Loucy (cell line): Measurements from ENCODE around the gene MTX3.

ENCODE experiments used
- EZH2phosphoT487 ChIP-seq: fragments of 200-600 bp; IDR thresholded peaks from 2 replicates; pipeline ENCODE4 v1.6.1; 2018; ENCODE audit warnings: antibody characterized with exemption, mild to moderate bottlenecking, moderate library complexity, borderline replicate concordance
- TF ChIP-seq, protein P1 (sequence below): fragments of 200-600 bp; sonication (generic); conservative IDR thresholded peaks from 2 replicates; pipeline ENCODE4 v1.5.1; 2014; ENCODE audit warnings: mild to moderate bottlenecking, antibody characterized with exemption, low read length

DNA sequence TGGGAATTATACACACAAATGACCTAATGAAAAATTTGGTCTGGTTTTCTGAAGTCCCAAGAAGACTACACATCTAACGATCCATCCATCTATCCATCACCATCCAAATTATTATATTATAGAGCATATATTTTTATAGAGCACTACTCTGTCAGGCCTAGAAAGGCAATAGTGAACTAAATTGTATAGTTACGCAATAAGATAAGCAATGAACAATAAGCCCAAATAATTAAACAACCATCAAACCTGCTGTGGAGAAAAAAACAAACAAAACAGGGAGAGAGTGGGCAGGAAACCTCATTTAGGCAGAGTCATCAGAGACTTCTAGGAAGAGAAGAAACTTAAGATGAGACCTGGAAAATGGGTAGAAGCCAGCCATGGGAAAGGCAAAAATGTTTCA is 59.7 kb downstream of the MTX3 start:
- TF ChIP-seq, protein P1, sequence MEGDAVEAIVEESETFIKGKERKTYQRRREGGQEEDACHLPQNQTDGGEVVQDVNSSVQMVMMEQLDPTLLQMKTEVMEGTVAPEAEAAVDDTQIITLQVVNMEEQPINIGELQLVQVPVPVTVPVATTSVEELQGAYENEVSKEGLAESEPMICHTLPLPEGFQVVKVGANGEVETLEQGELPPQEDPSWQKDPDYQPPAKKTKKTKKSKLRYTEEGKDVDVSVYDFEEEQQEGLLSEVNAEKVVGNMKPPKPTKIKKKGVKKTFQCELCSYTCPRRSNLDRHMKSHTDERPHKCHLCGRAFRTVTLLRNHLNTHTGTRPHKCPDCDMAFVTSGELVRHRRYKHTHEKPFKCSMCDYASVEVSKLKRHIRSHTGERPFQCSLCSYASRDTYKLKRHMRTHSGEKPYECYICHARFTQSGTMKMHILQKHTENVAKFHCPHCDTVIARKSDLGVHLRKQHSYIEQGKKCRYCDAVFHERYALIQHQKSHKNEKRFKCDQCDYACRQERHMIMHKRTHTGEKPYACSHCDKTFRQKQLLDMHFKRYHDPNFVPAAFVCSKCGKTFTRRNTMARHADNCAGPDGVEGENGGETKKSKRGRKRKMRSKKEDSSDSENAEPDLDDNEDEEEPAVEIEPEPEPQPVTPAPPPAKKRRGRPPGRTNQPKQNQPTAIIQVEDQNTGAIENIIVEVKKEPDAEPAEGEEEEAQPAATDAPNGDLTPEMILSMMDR = no peak
- no peak for TF ChIP-seq EZH2phosphoT487
